ENCODE measurements around the gene MIEF1.
A peak's percentile ranks its signal among the peaks of the same experiment; 100 is the strongest.

MIEF1 gene

GRCh38 chr22:39502109-39502788 is at the start of gene MIEF1:
Gene MIEF1, plus strand, starts transcription at chr22:39502290. Its CDS starts 9,005 bp downstream, at chr22:39511295.
- DNase-seq (ENCODE audit: low read depth, low spot score): peak; percentile 98

GRCh38 chr22:39452740-39453040 is 49.4 kb upstream of the MIEF1 start:
- no peak for DNase-seq (ENCODE audit: low read depth, low spot score)

- no peak for DNase-seq (ENCODE audit: low read depth, low spot score)
Observed at GRCh38 chr22:39453765-39454378, 48.2 kb upstream of the MIEF1 start.

GRCh38 chr22:39454385-39454871 is 47.7 kb upstream of the MIEF1 start:
- DNase-seq (ENCODE audit: low read depth, low spot score): no peak

- peak; percentile 13 for DNase-seq (ENCODE audit: low read depth, low spot score)
Observed at GRCh38 chr22:39456522-39457197, 45.4 kb upstream of the MIEF1 start, which contains the start of gene MGAT3. Gene MGAT3, plus strand, starts transcription at chr22:39457012. Its CDS starts 30,336 bp downstream, at chr22:39487348.

GRCh38 chr22:39457198-39457555 is 44.9 kb upstream of the MIEF1 start:
- no peak for DNase-seq (ENCODE audit: low read depth, low spot score)

GRCh38 chr22:39457556-39458443 is 44.3 kb upstream of the MIEF1 start:
- DNase-seq (ENCODE audit: low read depth, low spot score): no peak

GRCh38 chr22:39458444-39459083 is 43.5 kb upstream of the MIEF1 start:
- no peak for DNase-seq (ENCODE audit: low read depth, low spot score)

GRCh38 chr22:39459681-39460080 is 42.4 kb upstream of the MIEF1 start:
- no peak for DNase-seq (ENCODE audit: low read depth, low spot score)

GRCh38 chr22:39462443-39463221 is 39.5 kb upstream of the MIEF1 start:
- no peak for DNase-seq (ENCODE audit: low read depth, low spot score)

- DNase-seq (ENCODE audit: low read depth, low spot score): no peak
Observed at GRCh38 chr22:39463277-39463676, 38.8 kb upstream of the MIEF1 start.

- DNase-seq (ENCODE audit: low read depth, low spot score): peak; percentile 34
Observed at GRCh38 chr22:39463931-39464390, 38.1 kb upstream of the MIEF1 start.

- no peak for DNase-seq (ENCODE audit: low read depth, low spot score)
Observed at GRCh38 chr22:39466228-39467006, 35.7 kb upstream of the MIEF1 start.

GRCh38 chr22:39467390-39467895 is 34.6 kb upstream of the MIEF1 start:
- DNase-seq (ENCODE audit: low read depth, low spot score): no peak

GRCh38 chr22:39468487-39469325 is 33.4 kb upstream of the MIEF1 start:
- DNase-seq (ENCODE audit: low read depth, low spot score): no peak

GRCh38 chr22:39469326-39469680 is 32.8 kb upstream of the MIEF1 start:
- no peak for DNase-seq (ENCODE audit: low read depth, low spot score)

GRCh38 chr22:39469681-39470450 is 32.2 kb upstream of the MIEF1 start:
- DNase-seq (ENCODE audit: low read depth, low spot score): no peak
